ENCODE data around the gene METAP2.
"Not testable (repeated sequence)": the region's sequence is repeated elsewhere in the genome, so short reads cannot be mapped to it uniquely, and the experiment has no call there.

METAP2 gene

GRCh38 chr12:95473884-95474659 lies at the start of gene METAP2:
Gene METAP2, plus strand, starts transcription at chr12:95474152. Its CDS starts 28 bp downstream, at chr12:95474180.
- Histone ChIP-seq H3K4me1 (ENCODE audit: insufficient read depth, low read length) (peaks cover 6% of the 10 kb centered on the region), H3K27ac (ENCODE audit: low read length) (peak within 1 kb of the TSS; percentile 53), H3K9me3 (ENCODE audit: insufficient read depth, low read depth, low read length) (no peaks in the 10 kb centered on the region), H3K4me3 (ENCODE audit: low read length) (peak within 1 kb of the TSS; percentile 88), H3K9ac (ENCODE audit: low read depth, low read length) (peak within 1 kb of the TSS; percentile 98), H3K27me3 (ENCODE audit: insufficient read depth, low read length) (no peaks in the 10 kb centered on the region), H3K36me3 (ENCODE audit: insufficient read depth, low read depth, low read length) (peaks cover 35% of the 10 kb centered on the region)

- Histone ChIP-seq H3K27ac (ENCODE audit: low read length) (no peak overlapping the region), H3K9ac (ENCODE audit: low read depth, low read length) (no peak overlapping the region), H3K36me3 (ENCODE audit: insufficient read depth, low read depth, low read length) (no peaks in the 10 kb centered on the region), H3K4me1 (ENCODE audit: insufficient read depth, low read length) (no peaks in the 10 kb centered on the region), H3K9me3 (ENCODE audit: insufficient read depth, low read depth, low read length) (no peaks in the 10 kb centered on the region), H3K27me3 (ENCODE audit: insufficient read depth, low read length) (no peaks in the 10 kb centered on the region), H3K4me3 (ENCODE audit: low read length) (no peak overlapping the region)
Measured at GRCh38 chr12:95424271-95424994, 49.5 kb upstream of the METAP2 start.

GRCh38 chr12:95429172-95429510 lies 44.8 kb upstream of the METAP2 start:
- Histone ChIP-seq H3K9me3 (ENCODE audit: insufficient read depth, low read depth, low read length) (no peaks in the 10 kb centered on the region), H3K9ac (ENCODE audit: low read depth, low read length) (no peak overlapping the region), H3K4me1 (ENCODE audit: insufficient read depth, low read length) (no peaks in the 10 kb centered on the region), H3K4me3 (ENCODE audit: low read length) (no peak overlapping the region), H3K27me3 (ENCODE audit: insufficient read depth, low read length) (no peaks in the 10 kb centered on the region), H3K27ac (ENCODE audit: low read length) (no peak overlapping the region), H3K36me3 (ENCODE audit: insufficient read depth, low read depth, low read length) (no peaks in the 10 kb centered on the region)

- Histone ChIP-seq H3K36me3 (ENCODE audit: insufficient read depth, low read depth, low read length) (no peaks in the 10 kb centered on the region), H3K9me3 (ENCODE audit: insufficient read depth, low read depth, low read length) (no peaks in the 10 kb centered on the region), H3K27ac (ENCODE audit: low read length) (no peak overlapping the region), H3K27me3 (ENCODE audit: insufficient read depth, low read length) (no peaks in the 10 kb centered on the region), H3K4me3 (ENCODE audit: low read length) (no peak overlapping the region), H3K4me1 (ENCODE audit: insufficient read depth, low read length) (no peaks in the 10 kb centered on the region), H3K9ac (ENCODE audit: low read depth, low read length) (no peak overlapping the region)
Measured at GRCh38 chr12:95431120-95431519, 42.8 kb upstream of the METAP2 start.

GRCh38 chr12:95435355-95435754 lies 38.6 kb upstream of the METAP2 start:
- Histone ChIP-seq H3K9ac (ENCODE audit: low read depth, low read length) (no peak overlapping the region), H3K27me3 (ENCODE audit: insufficient read depth, low read length) (no peaks in the 10 kb centered on the region), H3K4me3 (ENCODE audit: low read length) (no peak overlapping the region), H3K9me3 (ENCODE audit: insufficient read depth, low read depth, low read length) (no peaks in the 10 kb centered on the region), H3K4me1 (ENCODE audit: insufficient read depth, low read length) (no peaks in the 10 kb centered on the region), H3K36me3 (ENCODE audit: insufficient read depth, low read depth, low read length) (no peaks in the 10 kb centered on the region), H3K27ac (ENCODE audit: low read length) (no peak overlapping the region)

GRCh38 chr12:95437565-95437964 lies 36.4 kb upstream of the METAP2 start:
- Histone ChIP-seq H3K4me3 (ENCODE audit: low read length) (no peak overlapping the region), H3K27me3 (ENCODE audit: insufficient read depth, low read length) (no peaks in the 10 kb centered on the region), H3K9me3 (ENCODE audit: insufficient read depth, low read depth, low read length) (no peaks in the 10 kb centered on the region), H3K9ac (ENCODE audit: low read depth, low read length) (no peak overlapping the region), H3K27ac (ENCODE audit: low read length) (no peak overlapping the region), H3K4me1 (ENCODE audit: insufficient read depth, low read length) (no peaks in the 10 kb centered on the region), H3K36me3 (ENCODE audit: insufficient read depth, low read depth, low read length) (no peaks in the 10 kb centered on the region)

- Histone ChIP-seq H3K27ac (ENCODE audit: low read length) (no peak overlapping the region), H3K27me3 (ENCODE audit: insufficient read depth, low read length) (no peaks in the 10 kb centered on the region), H3K36me3 (ENCODE audit: insufficient read depth, low read depth, low read length) (no peaks in the 10 kb centered on the region), H3K9me3 (ENCODE audit: insufficient read depth, low read depth, low read length) (no peaks in the 10 kb centered on the region), H3K4me1 (ENCODE audit: insufficient read depth, low read length) (peaks cover 7% of the 10 kb centered on the region; the same call in 1 of the 2 replicates), H3K9ac (ENCODE audit: low read depth, low read length) (no peak overlapping the region), H3K4me3 (ENCODE audit: low read length) (no peak overlapping the region)
Measured at GRCh38 chr12:95439461-95440230, 34.3 kb upstream of the METAP2 start.

GRCh38 chr12:95440401-95440800 lies 33.6 kb upstream of the METAP2 start:
- no peaks in the 10 kb centered on the region for H3K36me3 ChIP-seq (ENCODE audit: insufficient read depth, low read depth, low read length)
- peaks cover 7% of the 10 kb centered on the region; the same call in 1 of the 2 replicates for H3K4me1 ChIP-seq (ENCODE audit: insufficient read depth, low read length)
- no peaks in the 10 kb centered on the region for H3K27me3 ChIP-seq (ENCODE audit: insufficient read depth, low read length)
- H3K27ac ChIP-seq (ENCODE audit: low read length): no peak overlapping the region
- H3K9ac ChIP-seq (ENCODE audit: low read depth, low read length): no peak overlapping the region
- H3K4me3 ChIP-seq (ENCODE audit: low read length): no peak overlapping the region
- no peaks in the 10 kb centered on the region for H3K9me3 ChIP-seq (ENCODE audit: insufficient read depth, low read depth, low read length)

GRCh38 chr12:95443459-95443858 lies 30.5 kb upstream of the METAP2 start:
- H3K4me3 ChIP-seq (ENCODE audit: low read length): no peak overlapping the region
- no peak overlapping the region for H3K9ac ChIP-seq (ENCODE audit: low read depth, low read length)
- H3K4me1 ChIP-seq (ENCODE audit: insufficient read depth, low read length): peaks cover 11% of the 10 kb centered on the region; the same call in 1 of the 2 replicates
- no peaks in the 10 kb centered on the region for H3K9me3 ChIP-seq (ENCODE audit: insufficient read depth, low read depth, low read length)
- H3K27me3 ChIP-seq (ENCODE audit: insufficient read depth, low read length): peaks cover 16% of the 10 kb centered on the region
- no peak overlapping the region for H3K27ac ChIP-seq (ENCODE audit: low read length)
- no peaks in the 10 kb centered on the region for H3K36me3 ChIP-seq (ENCODE audit: insufficient read depth, low read depth, low read length)

GRCh38 chr12:95445099-95445498 lies 28.9 kb upstream of the METAP2 start:
- not testable (repeated sequence) for H3K9ac ChIP-seq (ENCODE audit: low read depth, low read length); H3K4me3 ChIP-seq (ENCODE audit: low read length); H3K9me3 ChIP-seq (ENCODE audit: insufficient read depth, low read depth, low read length); H3K27ac ChIP-seq (ENCODE audit: low read length); H3K36me3 ChIP-seq (ENCODE audit: insufficient read depth, low read depth, low read length)
- Histone ChIP-seq H3K4me1 (ENCODE audit: insufficient read depth, low read length) (peaks cover 11% of the 10 kb centered on the region; the same call in 1 of the 2 replicates), H3K27me3 (ENCODE audit: insufficient read depth, low read length) (peaks cover 16% of the 10 kb centered on the region)

GRCh38 chr12:95445884-95446505 lies 28.0 kb upstream of the METAP2 start:
- H3K4me3 ChIP-seq (ENCODE audit: low read length): peak overlapping the region; percentile 64; the same call in 1 of the 2 replicates
- H3K27ac ChIP-seq (ENCODE audit: low read length): no peak overlapping the region
- H3K9me3 ChIP-seq (ENCODE audit: insufficient read depth, low read depth, low read length): no peaks in the 10 kb centered on the region
- H3K27me3 ChIP-seq (ENCODE audit: insufficient read depth, low read length): peaks cover 16% of the 10 kb centered on the region
- H3K9ac ChIP-seq (ENCODE audit: low read depth, low read length): no peak overlapping the region
- H3K36me3 ChIP-seq (ENCODE audit: insufficient read depth, low read depth, low read length): no peaks in the 10 kb centered on the region
- peaks cover 11% of the 10 kb centered on the region; the same call in 1 of the 2 replicates for H3K4me1 ChIP-seq (ENCODE audit: insufficient read depth, low read length)
